Measurements from ENCODE around the gene SERP2.
"Not testable (repeated sequence)": the region's sequence is repeated elsewhere in the genome, so short reads cannot be mapped to it uniquely, and the experiment has no call there.

SERP2 gene

DNA sequence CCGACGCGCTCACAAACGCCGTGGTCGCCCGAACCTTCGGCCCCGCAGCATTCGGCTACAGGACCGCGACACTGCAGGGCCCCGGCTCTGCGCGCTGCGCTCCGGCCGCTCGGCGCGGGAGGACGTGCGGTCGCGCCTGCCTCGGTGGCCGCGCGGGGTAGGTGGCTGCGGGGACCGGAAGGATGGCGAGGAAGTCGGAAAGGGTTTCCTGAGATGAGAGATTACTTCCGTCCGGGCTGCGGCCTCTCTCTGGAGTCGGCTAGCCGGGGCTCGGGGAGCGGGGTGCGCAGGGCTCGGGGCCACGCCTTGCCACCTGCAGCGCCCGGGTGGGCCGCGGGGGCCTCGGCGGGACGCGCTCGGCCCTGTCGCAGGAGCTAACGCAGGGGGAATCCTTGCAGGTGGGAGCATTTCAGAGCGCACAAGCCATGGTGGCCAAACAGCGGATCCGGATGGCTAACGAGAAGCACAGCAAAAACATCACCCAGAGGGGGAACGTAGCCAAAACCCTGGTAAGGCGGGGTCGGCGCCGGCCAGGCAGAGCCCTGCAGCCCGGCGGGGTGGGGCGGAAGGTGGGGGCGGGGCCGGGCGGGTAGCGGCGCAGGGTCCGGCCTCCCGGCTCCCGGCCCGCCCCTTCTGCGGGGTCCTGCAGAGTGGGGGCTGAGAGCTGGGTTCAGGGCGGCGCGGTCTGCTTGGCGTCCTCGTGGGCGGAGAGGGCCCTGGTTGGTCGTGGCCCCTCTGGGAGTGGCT lies at the start of gene SERP2:
SERP2 (plus strand) TSS at position 224 of the 747 bp plus-strand sequence; CDS start at position 426, 202 bp downstream.
- DNase-seq: peak; percentile 31 to 50

DNA sequence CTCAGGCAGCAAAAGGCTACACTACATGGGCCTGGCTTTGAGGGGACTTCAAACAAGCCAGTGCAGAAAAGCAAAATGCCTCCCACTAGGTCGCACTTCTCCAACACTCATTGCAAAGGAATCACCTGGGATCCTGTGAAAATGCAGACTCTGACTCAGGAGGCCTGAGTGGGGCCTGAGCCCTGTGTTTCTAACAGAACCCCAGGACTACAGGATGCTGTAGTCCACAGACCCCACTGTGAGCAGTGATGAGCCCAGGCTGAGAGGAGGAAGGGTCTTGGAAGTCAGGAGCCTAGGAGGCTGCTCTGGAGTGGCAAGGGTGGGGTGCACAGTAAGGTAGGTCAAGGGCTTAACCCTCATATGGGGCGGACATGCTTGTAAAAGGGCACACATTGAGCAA lies 46.7 kb upstream of the SERP2 start:
- no peak for DNase-seq

DNA sequence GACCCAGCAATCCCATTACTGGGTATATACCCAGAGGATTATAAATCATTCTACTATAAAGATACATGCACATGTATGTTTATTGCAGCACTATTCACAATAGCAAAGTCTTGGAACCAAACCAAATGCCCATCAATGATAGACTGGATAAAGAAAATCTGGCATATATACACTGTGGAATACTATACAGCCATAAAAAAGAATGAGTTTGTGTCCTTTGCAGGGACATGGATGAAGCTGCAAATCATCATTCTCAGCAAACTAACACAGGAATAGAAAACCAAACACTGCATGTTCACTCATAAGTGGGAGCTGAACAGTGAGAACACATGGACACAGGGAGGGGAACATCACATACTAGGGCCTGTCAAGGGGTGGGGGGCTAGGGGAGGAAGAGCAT lies 44.6 kb upstream of the SERP2 start:
- DNase-seq: not testable (repeated sequence)

DNA sequence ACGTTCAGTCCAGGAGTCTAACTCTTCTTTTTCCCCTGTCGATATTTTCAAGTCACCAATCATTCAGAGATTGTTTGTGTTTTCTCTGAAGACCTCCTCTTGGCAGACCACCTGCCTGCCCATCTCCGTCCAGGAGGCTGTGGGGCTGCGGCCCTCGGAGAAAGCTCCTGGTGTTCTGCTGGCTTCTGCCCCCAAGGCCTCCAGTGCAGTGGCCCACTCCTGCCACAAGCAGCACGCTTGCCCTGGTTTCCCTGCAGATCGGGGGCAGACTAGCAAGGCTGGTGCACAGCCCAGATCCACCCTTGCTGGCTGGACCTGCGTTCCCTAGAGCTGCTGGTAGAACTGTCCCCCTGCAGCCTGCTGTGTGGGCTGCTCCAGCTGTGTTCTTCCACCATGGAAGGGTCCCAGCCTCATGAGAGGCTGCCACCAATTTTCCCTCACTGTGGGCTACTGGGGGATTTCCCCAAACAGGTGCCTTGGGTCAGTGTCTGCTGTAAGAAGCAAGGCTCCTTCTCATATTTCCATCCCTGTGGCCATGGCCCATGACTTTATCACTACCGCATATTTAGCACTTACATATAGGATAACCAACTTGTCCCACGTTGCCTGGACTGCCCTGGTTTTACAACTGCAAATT lies 43.6 kb upstream of the SERP2 start:
- DNase-seq: no peak

DNA sequence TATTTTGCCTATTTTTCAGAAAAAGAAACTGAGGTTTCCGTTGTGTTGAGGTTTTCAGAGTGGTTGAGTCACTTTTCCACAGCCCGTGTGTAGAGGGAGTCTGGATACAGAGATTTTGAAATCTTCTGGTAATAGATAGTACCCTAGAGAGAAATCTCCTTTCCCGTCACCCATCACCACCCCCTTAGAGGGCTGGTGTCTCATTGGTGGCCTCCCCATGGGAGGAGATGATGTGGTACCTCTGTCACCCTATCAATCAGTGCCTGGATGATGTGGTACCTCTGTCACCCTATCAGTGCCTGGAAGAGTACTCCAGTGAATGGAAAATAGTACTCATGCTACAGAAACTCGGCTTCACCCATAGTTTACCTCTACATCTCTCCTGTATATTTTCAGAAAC lies 42.2 kb upstream of the SERP2 start:
- DNase-seq: no peak

DNA sequence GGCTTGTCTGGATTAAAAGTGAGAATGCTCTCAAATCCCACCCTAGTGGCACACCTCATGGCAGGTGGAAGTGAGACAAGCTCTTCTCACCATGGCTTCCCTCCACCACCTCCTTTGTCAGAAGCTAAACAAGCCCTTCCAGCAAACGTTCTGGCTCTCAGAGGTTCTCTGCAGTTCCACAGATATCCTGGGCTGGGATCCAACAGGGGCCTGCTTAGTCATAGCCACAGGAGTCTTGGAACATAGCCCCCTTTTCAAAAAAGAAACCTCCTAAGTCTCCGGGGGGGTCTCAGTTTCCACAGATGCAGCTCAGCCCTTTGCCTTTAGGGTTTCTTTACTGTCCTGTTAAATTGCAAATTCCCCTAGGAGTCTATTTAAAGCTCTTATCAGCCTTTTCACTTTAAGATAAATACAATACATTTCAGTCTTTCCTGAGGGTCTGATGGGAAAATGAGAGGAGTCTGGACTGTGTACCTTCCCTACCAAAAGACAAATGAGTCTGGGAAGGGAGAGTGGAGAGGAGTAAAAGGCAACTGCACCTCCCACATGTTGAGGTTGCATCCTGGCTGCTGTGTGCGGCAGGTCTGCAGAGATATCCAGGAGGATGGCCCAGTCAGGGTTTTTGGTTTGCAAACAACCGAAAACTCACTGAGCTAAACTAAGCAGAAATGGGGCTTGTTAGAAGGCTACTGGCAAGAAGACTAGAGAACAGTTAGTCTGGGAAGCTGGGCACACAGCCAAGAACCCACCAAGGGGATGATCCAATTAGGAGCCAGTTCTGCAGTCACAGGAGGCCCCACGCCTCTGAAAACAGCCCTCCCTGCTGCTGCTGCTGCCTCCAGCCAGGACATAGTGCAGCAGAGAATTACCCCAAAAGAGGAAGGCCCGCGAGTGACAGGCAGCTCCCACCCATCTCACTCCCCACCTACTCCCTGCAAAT lies 41.4 kb upstream of the SERP2 start:
- DNase-seq: no peak

DNA sequence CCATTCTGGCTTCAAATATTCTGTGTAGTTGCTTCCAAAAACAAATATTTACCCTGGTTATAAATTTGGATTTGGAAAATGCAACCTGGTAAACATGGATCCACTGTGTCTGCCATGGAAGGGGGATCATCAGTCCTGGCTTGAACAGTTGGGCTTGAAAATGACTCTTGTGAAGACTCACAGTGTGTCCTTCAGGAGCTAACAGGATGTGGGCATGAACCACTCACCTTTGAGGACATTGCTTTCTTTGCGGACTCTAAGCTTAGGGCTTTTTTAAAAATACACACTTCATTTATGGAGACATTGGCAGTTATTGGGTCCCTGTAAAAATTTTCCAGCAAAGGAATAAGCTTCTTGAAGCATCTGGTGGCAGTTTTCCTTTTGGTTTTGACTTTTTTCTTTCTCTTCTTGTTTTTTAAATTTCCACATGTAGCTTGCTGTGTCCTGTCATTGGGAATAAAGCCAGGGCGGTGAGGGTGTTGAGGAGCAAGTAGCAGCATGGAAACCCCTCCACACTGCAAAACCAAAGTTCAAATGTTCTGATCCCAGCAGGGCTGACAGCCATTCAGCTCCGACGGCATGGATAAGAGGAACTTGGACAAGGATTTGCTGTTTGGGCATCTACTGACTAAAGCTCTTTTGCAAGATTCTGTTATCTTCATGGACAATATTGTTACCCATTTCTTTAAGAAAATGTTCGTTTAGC lies 39.5 kb upstream of the SERP2 start:
- no peak for DNase-seq

DNA sequence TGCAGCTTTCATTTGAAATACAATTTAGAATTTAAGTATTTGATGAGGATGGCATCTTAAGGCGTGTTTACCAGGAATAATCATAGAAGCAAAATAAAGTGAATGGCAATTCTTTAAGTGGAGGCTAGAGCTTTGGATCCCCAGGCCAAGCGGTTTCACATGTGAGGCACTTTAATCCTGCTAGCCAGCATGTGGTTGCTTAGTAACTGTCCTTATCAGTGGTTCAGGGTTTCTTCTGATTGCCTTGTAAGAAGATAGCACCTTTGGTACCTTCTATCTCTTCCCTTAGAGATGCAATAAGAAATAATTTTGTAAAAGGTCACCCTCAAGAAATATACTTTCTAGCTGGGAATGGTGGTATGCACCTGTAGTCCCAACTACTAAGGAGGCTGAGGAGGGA lies 38.9 kb upstream of the SERP2 start:
- DNase-seq: no peak

DNA sequence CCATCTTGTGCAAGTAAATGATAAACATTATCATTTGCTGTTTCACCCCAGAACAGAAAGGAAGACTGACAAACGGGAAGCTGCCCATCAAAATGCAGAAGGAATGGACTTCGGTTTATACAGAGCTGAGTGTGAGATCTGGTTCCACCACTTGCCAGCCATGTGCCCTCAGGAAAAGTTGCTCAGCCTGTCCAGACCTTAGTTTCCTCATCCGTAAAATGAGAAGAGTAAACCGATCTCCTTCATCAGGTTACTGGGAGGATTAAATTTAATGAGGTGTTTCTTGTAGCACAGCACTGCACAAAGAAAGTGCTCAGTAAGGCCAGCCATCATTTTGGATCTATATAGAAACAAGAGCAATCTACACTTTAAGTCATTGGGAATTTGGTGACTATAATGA lies 36.7 kb upstream of the SERP2 start:
- no peak for DNase-seq

DNA sequence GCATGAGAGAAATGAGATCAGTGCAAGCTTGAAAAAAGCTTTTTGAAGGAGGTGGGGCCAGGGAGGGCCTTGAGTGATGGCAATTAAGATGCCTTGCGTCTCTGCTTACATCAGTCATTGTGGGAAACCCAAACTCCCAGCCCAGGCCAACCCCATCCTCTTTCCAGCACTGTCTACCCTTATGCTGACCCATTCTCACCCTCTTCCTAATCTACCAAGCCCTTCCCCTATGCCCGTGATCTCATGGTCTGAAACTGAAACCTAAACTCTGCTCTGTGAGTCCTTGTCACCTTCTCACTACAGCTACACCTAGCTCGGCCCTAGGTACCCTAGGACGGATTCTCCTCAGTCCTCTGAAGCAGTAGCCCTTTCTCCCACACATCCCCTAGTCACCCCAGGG lies 36.0 kb upstream of the SERP2 start:
- no peak for DNase-seq

DNA sequence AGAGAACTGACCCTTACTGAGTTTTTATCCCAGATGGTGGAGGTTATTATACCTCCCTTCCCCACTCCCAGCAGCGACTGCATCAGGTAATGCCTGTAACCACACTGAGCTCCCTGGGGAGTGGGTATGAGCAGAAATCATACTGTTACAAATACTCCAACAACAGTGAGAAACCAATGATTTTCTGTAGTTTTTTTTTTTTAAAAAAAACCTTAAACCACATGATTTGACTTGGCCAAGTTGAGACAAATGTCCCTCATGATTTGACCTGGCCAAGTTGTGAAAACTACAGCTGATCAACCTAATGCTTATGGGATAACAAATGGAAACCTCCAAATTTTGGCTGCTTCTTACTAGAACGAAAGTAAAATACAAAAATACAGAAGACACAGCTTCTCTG lies 33.1 kb upstream of the SERP2 start:
- DNase-seq: no peak

DNA sequence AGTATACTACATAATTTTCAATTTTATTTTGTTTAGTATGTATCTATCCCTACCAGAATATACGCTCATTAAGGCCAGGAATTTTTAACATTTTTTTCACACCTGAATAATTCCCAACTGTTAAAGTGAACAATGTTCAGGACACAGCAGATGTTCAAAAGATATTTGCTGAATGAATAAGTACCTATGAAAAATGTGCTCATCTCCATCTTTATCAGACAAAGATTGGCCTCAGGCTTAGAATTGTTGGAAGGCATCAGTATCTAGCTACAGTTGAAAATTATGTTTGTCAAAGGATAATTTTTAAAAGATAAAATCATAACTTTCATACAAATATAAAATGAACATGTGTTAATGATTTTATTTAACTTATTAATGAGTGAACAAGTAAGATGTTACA lies 30.9 kb upstream of the SERP2 start:
- no peak for DNase-seq

DNA sequence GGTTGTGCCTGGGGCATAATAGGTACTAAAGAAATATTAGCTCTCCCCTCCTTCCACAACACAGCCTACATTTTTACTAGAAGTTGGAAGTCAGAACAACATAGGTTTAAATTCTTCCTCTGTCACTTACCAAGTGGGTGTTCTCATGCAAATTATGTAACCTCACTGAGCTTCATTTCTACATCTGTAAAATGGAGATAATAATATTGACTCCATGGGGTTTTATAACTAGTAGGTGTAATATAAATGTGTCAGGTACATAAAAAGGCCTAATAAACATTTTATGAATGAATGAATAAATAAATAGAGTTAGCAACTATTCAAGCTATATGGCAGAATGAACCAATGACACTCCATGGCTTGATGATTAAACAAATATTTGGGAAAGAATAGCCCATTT lies 27.1 kb upstream of the SERP2 start:
- DNase-seq: no peak

DNA sequence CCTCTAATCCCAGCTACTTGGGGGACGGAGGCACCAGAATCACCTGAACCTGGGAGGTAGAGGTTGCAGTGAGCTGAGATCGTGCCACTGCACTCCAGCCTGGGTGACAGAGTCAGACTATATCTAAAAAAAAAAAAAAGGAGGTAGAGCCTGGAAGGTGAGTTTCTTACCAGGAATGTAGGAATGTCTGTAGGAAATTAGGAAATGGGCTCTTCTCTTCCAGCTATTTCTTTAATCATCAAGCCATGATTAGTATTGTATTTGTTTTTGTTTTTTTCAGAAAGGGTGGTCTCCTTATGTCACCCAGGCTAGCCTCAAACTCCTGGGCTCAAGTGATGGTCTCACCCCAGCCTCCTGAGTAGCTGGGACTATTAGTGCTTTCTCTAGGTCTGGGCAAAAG lies 26.3 kb upstream of the SERP2 start:
- no peak for DNase-seq

DNA sequence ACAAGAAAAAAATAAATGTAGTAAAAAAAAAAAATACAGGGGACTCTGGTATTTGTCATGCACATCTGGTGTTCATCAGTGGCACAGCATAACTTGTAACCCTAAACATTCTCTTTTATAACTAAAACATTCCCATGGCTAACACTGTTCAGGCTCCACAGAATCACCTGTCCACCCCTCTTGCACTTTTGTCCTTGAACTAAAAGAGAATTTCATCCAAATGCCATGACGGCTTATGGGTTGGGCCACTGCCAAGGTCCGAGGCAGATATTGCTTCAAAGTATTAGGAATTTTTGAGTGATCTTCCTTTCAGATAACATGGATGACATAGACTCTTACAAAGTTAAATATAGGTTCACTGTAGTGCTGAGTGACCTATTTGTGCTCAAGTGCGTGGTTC lies 25.7 kb upstream of the SERP2 start:
- no peak for DNase-seq

DNA sequence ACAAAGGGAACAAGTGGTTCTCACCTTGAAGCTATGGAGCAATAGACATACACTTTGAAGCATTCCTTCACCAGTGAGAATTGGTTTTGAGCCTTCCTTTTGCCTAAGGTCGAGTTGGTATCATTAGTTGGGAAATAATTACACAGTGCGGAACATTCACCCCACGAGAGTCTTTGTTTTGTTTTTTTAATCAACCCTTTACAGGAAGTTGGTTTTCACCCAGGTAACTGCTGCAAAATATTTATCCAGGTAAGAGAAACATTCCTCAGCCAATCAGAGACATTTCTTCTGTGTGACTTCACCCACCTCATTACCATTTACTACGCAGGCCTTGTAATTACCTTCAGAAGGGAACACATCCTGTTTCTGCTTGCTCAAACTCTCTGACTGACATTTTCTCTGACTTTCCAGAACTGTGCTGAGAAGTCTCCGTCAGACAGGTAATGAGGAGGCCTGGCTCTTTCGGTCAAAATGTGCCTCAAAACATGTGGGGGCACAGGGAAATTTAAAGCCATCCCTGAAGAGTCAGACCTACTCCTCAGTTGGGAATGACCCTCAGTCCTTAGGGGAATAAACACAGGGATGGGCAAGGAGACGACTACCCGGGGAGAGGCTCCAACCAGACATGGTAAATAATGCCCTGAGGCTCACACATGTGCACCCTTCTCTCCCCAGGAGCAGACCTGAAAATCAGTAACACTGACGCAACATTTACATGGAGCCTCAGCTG lies 22.7 kb upstream of the SERP2 start:
- no peak for DNase-seq

DNA sequence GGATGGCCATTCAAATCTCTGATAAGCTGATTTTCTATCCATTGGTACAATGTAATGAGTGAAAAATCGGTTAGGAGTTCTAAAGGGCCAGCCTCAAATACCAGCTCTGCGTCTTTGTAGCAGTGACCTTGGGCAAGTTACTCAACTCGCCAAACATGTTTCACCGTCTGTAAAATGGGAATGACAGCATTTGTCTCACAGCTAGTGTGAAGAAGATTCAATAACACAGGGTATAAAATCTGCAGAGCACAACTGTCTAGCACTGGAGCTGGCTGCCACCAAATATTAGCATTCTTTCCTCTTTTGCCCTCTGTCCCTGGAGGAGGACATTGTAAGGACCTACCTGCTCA lies 22.1 kb upstream of the SERP2 start:
- no peak for DNase-seq

DNA sequence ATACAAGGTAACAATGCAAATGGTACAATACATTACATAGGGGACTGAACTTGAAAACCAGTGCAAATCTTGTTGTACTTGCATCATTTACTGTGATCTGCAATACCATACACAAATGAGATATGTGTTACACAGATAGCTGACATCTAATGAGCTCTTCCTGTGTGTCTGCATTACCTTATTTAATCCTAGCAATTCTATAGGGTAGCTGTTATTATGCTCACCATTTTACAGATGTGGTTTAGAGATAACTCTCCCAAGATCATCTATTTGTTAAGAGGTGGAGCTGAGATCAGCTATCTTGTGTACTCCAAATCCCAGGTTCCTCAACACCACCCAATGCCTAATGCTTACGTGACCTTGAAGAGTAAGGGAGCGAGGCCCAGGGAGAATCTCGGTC lies 21.4 kb upstream of the SERP2 start:
- DNase-seq: no peak

DNA sequence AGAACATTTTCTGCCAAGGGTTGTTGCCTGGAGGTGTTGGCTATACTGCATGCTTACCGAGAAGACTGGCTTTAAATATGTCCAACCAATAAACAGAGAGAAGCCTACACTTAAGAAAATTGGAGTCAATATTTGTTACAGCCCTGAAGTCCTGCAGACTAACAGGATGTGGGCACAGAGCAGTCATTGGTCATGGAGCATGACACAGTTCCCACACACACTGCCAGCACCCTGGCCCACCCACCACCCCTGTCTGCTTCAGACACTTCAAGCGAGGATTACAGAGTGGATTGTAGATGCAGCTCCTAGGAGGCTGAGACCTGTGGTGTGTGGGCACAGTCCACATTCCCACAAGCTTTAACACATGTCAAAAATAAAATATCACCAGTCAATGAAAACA lies 21.0 kb upstream of the SERP2 start:
- no peak for DNase-seq

DNA sequence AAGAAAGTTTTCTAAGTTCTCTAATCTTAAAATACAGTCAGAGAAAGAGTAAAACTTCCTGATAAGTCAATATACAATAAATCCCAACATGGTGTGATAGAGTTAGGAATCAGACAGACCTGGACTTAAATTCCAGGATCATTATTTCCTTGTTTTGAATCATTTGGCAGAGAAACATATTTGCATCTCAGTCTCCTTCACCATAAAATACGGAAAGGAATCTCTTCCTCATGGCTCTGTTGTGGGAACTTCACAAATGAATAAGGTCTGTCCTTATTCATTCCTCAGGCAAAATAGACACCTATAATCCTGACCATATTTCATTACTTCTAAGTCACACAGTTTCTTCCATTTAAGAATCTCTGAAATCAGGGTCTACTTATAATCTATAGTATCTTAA lies 19.3 kb upstream of the SERP2 start:
- DNase-seq: no peak

DNA sequence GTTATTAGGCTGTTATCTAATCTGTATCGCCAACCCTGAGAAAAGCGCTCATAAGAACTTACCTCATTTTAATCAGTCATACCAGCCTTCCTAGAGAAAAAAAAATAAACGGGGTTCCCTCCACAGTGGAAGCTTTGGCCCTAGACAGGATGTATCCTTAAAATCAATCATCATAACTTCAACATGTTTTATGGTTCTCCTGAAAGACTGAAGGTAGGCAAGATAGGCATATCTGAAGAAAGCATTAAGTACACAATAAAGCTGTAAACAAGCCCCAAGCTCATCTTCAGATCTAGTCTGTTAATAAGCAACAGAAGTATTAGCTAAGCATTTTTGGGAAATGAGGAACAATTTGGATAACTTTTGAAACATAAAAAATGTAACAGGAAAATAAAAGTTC lies 18.7 kb upstream of the SERP2 start:
- no peak for DNase-seq

DNA sequence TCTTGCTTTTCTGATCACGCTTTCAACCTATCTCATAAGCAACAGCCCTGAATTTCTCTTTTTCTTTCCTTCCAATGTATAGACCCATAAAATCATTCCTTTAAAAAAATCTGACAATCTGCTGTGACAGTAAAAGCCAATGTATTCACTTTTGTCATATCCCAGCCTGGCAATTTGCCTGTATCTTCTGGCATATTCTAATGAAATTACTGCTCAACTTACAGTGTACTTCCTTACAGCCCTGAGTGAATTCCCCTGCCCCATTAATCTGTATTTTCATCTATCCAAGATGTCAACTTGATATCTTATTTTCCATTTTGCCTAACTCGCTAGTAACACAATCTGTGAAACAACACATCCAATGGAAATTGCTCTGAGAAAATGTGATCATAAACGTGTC lies 18.0 kb upstream of the SERP2 start:
- no peak for DNase-seq

DNA sequence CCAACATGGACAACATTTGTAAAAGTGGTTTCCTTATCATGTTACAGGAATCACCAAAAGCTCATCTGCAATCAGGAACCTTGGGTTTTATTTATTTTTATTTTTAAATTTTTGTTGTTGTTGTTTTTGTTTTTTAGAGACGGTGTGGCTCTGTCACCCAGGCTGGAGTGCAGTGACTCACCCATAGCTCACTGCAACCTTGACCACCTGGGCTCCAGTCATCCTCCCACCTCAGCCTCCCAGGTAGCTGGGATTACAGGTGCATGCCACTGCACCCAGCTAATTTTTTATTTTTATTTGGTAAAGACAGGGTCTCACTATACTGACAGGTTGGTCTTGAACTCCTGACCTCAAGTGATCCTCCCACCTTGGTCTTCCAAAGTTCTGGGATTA lies 13.6 kb upstream of the SERP2 start:
- no peak for DNase-seq
